HepG2 (cell line): ENCODE data around the gene SLC4A11. TPM values are rescaled to one million over a fixed set of nuclear protein-coding genes. Genes with fewer than 3 reads are reported as not detected.

ENCODE experiments used
- AKAP8 ChIP-seq: sonication (generic); formaldehyde crosslinking; IDR thresholded peaks from 2 replicates; pipeline ENCODE4 v1.5.1; 2020; ENCODE audit warnings: mild to moderate bottlenecking, missing genetic modification reagents
- ELF4 ChIP-seq: sonication (generic); formaldehyde crosslinking; IDR thresholded peaks from 2 replicates; pipeline ENCODE4 v1.5.0; 2020; ENCODE audit warnings: missing genetic modification reagents, mild to moderate bottlenecking, moderate library complexity, borderline replicate concordance
- FOXJ3 ChIP-seq: sonication (generic); formaldehyde crosslinking; IDR thresholded peaks from 2 replicates; pipeline ENCODE4 v1.4.0; 2020; ENCODE audit warnings: missing genetic modification reagents, mild to moderate bottlenecking, borderline replicate concordance
- HOXA3 ChIP-seq: sonication (generic); formaldehyde crosslinking; IDR thresholded peaks from 2 replicates; pipeline ENCODE4 v1.5.0; 2020; ENCODE audit warnings: missing genetic modification reagents
- MED13 ChIP-seq: sonication (generic); formaldehyde crosslinking; IDR thresholded peaks from 2 replicates; pipeline ENCODE4 v1.5.0; 2020; ENCODE audit warnings: missing genetic modification reagents
- MTF2 ChIP-seq: sonication (generic); formaldehyde crosslinking; IDR thresholded peaks from 2 replicates; pipeline ENCODE4 v1.5.0; 2020; ENCODE audit warnings: missing genetic modification reagents, borderline replicate concordance
- NFE2 ChIP-seq: sonication (generic); formaldehyde crosslinking; IDR thresholded peaks from 2 replicates; pipeline ENCODE4 v1.4.0; 2020; ENCODE audit warnings: missing genetic modification reagents
- NR2F1 ChIP-seq, 2 experiments: fragments of 450-650 bp in 1 of 2; formaldehyde crosslinking in 1 of 2; IDR thresholded peaks; 2 replicates each; pipeline versions ENCODE4 v1.5.0 to v1.6.1; 2016 to 2020; ENCODE audit warnings: mild to moderate bottlenecking in 1 of 2, missing compliant biosample characterization in 1 of 2, missing genetic modification reagents in 1 of 2, moderate library complexity in 1 of 2
- SALL2 ChIP-seq: sonication (generic); formaldehyde crosslinking; IDR thresholded peaks from 2 replicates; pipeline ENCODE4 v1.8.1; 2023; ENCODE audit warnings: mild to moderate bottlenecking, missing genetic modification reagents, inconsistent platforms
- SPEN ChIP-seq: sonication (generic); formaldehyde crosslinking; IDR thresholded peaks from 2 replicates; pipeline ENCODE4 v1.5.1; 2020; ENCODE audit warnings: low read depth, mild to moderate bottlenecking, missing genetic modification reagents
- ZNF121 ChIP-seq: sonication (generic); formaldehyde crosslinking; IDR thresholded peaks from 2 replicates; pipeline ENCODE4 v1.5.0; 2020; ENCODE audit warnings: mild to moderate bottlenecking, missing genetic modification reagents
- ZNF138 ChIP-seq: sonication (generic); formaldehyde crosslinking; IDR thresholded peaks from 2 replicates; pipeline ENCODE4 v1.5.0; 2020; ENCODE audit warnings: mild to moderate bottlenecking, low read depth, missing genetic modification reagents
- ZNF234 ChIP-seq: sonication (generic); formaldehyde crosslinking; conservative IDR thresholded peaks from 2 replicates; pipeline ENCODE4 v1.5.1; 2020; ENCODE audit warnings: mild to moderate bottlenecking, missing genetic modification reagents
- ZNF503 ChIP-seq: sonication (generic); formaldehyde crosslinking; IDR thresholded peaks from 2 replicates; pipeline ENCODE4 v1.4.0; 2020; ENCODE audit warnings: missing genetic modification reagents
- ZNF616 ChIP-seq: sonication (generic); formaldehyde crosslinking; IDR thresholded peaks from 2 replicates; pipeline ENCODE4 v1.5.0; 2020; ENCODE audit warnings: low read depth, mild to moderate bottlenecking, missing genetic modification reagents
- ZNF644 ChIP-seq: IDR thresholded peaks from 2 replicates; pipeline ENCODE4 v1.6.1; 2016; ENCODE audit warnings: low read depth
- ZNF777 ChIP-seq: sonication (generic); formaldehyde crosslinking; IDR thresholded peaks from 2 replicates; pipeline ENCODE4 v1.4.0; 2020; ENCODE audit warnings: missing genetic modification reagents
- polyA plus RNA-seq, 8 experiments: library from polyadenylated mRNA; depleted of rRNA in 3 of 8; stranded (reverse) in 7 of 8; unstranded in 1 of 8; fragments of >200 nt; fragmentation: Illumina TruSeq in 4 of 8; extraction: Trizol in 4 of 8; gene quantifications; 2 replicates each; pipeline versions ENCODE4 v1.2.1 to v1.2.3, GENCODE V29; 2011 to 2016; ENCODE audit warnings: low read depth in 4 of 8, missing spikeins in 1 of 8, mixed read lengths in 1 of 8; ENCODE audit not compliant: insufficient read depth in 1 of 8
- total RNA-seq, 5 experiments: library from RNA; depleted of rRNA; stranded (reverse); fragments of >200 nt; fragmentation: Illumina TruSeq; extraction: Trizol; gene quantifications; 2 replicates each; pipeline ENCODE4 v1.2.3, GENCODE V29; 2016; ENCODE audit warnings: low read depth in 1 of 5
- TF ChIP-seq, protein P1 (sequence below): fragments of 450-650 bp; IDR thresholded peaks from 2 replicates; pipeline ENCODE4 v1.6.1; 2016
- TF ChIP-seq, protein P2 (sequence below): sonication (generic); formaldehyde crosslinking; IDR thresholded peaks from 2 replicates; pipeline ENCODE4 v1.8.1; 2023; ENCODE audit warnings: mild to moderate bottlenecking, missing genetic modification reagents
- TF ChIP-seq, protein P3 (sequence below): sonication (generic); formaldehyde crosslinking; IDR thresholded peaks from 2 replicates; pipeline ENCODE4 v1.4.0; 2020; ENCODE audit warnings: mild to moderate bottlenecking, missing genetic modification reagents
- TF ChIP-seq, protein P4 (sequence below): sonication (generic); formaldehyde crosslinking; IDR thresholded peaks from 2 replicates; pipeline ENCODE4 v1.4.0; 2020; ENCODE audit warnings: missing genetic modification reagents, borderline replicate concordance
- TF ChIP-seq, protein P5 (sequence below): IDR thresholded peaks from 2 replicates; pipeline ENCODE4 v1.6.1; 2016; ENCODE audit warnings: missing compliant biosample characterization, missing genetic modification reagents, borderline replicate concordance

Gene SLC4A11
- total and polyA plus RNA-seq, 2 of the 13 experiments (the other 11 are each of a cell fraction or from before 2014, with no cell fraction given) = 3.9 to 27.0 TPM

DNA sequence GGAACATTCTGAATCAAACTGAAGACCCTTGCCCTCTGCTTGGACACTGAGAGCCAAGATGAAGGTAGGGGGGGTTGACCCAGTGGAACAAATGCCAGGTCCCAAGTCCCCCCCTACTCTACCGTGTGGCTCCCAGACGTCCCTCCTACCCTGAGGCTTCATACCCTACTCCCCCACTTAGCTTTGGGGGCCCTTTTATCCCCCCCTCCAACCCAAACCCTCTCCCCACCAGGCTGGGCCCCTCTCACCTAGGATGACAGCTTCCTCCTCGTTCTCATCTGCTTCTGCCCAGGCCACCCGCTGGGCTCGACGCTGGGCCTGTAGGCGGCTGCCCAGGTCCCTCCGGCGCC, 36.0 kb downstream of the SLC4A11 start (continued):
- TF ChIP-seq, protein P1, sequence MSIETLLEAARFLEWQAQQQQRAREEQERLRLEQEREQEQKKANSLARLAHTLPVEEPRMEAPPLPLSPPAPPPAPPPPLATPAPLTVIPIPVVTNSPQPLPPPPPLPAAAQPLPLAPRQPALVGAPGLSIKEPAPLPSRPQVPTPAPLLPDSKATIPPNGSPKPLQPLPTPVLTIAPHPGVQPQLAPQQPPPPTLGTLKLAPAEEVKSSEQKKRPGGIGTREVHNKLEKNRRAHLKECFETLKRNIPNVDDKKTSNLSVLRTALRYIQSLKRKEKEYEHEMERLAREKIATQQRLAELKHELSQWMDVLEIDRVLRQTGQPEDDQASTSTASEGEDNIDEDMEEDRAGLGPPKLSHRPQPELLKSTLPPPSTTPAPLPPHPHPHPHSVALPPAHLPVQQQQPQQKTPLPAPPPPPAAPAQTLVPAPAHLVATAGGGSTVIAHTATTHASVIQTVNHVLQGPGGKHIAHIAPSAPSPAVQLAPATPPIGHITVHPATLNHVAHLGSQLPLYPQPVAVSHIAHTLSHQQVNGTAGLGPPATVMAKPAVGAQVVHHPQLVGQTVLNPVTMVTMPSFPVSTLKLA = no peak
- TF ChIP-seq ZNF503 (CRISPR knock-in tag) (0 out of 2 replicates have a peak, but pooled peaks have one; percentile 53), ZNF644 (CRISPR knock-in tag) (no peak), NFE2 (CRISPR knock-in tag) (no peak), AKAP8 (CRISPR knock-in tag) (peak; percentile 57; the same call in 1 of the 2 replicates), MED13 (0 out of 2 replicates have a peak, but pooled peaks have one; percentile 58), ELF4 (CRISPR knock-in tag) (0 out of 2 replicates have a peak, but pooled peaks have one; percentile 10), SALL2 (CRISPR knock-in tag) (0 out of 2 replicates have a peak, but pooled peaks have one; percentile 61), ZNF616 (0 out of 2 replicates have a peak, but pooled peaks have one; percentile 27), ZNF138 (CRISPR knock-in tag) (no peak), MTF2 (CRISPR knock-in tag) (0 out of 2 replicates have a peak, but pooled peaks have one; percentile 30), FOXJ3 (CRISPR knock-in tag) (peak; percentile 12; the same call in 1 of the 2 replicates), HOXA3 (CRISPR knock-in tag) (0 out of 2 replicates have a peak, but pooled peaks have one; percentile 13), ZNF121 (CRISPR knock-in tag) (no peak), SPEN (no peak), ZNF777 (CRISPR knock-in tag) (no peak), ZNF234 (no peak; the same call in 1 of the 2 replicates), NR2F1 (CRISPR knock-in tag; IDR thresholded peaks at IDR 0.05) (no peak)
- TF ChIP-seq, protein P2, sequence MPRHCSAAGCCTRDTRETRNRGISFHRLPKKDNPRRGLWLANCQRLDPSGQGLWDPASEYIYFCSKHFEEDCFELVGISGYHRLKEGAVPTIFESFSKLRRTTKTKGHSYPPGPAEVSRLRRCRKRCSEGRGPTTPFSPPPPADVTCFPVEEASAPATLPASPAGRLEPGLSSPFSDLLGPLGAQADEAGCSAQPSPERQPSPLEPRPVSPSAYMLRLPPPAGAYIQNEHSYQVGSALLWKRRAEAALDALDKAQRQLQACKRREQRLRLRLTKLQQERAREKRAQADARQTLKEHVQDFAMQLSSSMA (CRISPR knock-in tag) = 0 out of 2 replicates have a peak, but pooled peaks have one; percentile 7
- TF ChIP-seq, protein P3, sequence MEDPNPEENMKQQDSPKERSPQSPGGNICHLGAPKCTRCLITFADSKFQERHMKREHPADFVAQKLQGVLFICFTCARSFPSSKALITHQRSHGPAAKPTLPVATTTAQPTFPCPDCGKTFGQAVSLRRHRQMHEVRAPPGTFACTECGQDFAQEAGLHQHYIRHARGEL = no peak
- TF ChIP-seq, protein P4, sequence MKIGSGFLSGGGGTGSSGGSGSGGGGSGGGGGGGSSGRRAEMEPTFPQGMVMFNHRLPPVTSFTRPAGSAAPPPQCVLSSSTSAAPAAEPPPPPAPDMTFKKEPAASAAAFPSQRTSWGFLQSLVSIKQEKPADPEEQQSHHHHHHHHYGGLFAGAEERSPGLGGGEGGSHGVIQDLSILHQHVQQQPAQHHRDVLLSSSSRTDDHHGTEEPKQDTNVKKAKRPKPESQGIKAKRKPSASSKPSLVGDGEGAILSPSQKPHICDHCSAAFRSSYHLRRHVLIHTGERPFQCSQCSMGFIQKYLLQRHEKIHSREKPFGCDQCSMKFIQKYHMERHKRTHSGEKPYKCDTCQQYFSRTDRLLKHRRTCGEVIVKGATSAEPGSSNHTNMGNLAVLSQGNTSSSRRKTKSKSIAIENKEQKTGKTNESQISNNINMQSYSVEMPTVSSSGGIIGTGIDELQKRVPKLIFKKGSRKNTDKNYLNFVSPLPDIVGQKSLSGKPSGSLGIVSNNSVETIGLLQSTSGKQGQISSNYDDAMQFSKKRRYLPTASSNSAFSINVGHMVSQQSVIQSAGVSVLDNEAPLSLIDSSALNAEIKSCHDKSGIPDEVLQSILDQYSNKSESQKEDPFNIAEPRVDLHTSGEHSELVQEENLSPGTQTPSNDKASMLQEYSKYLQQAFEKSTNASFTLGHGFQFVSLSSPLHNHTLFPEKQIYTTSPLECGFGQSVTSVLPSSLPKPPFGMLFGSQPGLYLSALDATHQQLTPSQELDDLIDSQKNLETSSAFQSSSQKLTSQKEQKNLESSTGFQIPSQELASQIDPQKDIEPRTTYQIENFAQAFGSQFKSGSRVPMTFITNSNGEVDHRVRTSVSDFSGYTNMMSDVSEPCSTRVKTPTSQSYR (CRISPR knock-in tag) = no peak
- TF ChIP-seq, protein P5, sequence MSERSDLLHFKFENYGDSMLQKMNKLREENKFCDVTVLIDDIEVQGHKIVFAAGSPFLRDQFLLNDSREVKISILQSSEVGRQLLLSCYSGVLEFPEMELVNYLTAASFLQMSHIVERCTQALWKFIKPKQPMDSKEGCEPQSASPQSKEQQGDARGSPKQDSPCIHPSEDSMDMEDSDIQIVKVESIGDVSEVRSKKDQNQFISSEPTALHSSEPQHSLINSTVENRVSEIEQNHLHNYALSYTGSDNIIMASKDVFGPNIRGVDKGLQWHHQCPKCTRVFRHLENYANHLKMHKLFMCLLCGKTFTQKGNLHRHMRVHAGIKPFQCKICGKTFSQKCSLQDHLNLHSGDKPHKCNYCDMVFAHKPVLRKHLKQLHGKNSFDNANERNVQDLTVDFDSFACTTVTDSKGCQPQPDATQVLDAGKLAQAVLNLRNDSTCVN = 0 out of 2 replicates have a peak, but pooled peaks have one; percentile 4
